ENCODE results near the gene CPEB1.

DNA sequence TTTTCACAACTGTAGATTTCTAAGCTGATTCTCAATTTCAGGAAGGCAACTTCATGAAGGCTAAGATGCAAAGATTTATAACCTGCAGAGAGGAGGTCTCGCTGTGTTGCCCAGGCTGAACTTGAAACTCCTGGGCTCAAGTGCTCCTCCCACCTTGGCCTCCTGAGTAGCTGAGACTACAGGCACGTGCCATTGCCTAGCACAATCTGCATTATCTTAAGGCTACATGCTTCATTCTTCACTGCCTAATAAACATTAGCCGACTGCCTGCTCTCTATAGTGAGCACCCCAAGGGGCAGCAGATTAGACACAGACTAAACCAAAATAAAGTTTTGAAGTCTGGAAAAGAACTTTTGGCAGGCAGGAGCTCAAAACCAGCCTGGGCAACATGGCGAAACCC lies 17.1 kb downstream of the CPEB1 start:
- TF ChIP-seq, protein P1, sequence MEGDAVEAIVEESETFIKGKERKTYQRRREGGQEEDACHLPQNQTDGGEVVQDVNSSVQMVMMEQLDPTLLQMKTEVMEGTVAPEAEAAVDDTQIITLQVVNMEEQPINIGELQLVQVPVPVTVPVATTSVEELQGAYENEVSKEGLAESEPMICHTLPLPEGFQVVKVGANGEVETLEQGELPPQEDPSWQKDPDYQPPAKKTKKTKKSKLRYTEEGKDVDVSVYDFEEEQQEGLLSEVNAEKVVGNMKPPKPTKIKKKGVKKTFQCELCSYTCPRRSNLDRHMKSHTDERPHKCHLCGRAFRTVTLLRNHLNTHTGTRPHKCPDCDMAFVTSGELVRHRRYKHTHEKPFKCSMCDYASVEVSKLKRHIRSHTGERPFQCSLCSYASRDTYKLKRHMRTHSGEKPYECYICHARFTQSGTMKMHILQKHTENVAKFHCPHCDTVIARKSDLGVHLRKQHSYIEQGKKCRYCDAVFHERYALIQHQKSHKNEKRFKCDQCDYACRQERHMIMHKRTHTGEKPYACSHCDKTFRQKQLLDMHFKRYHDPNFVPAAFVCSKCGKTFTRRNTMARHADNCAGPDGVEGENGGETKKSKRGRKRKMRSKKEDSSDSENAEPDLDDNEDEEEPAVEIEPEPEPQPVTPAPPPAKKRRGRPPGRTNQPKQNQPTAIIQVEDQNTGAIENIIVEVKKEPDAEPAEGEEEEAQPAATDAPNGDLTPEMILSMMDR (IDR thresholded peaks at IDR 0.05): no peak
- no peak for TF ChIP-seq POLR2A (IDR thresholded peaks at IDR 0.05)

Measured in esophagus squamous epithelium (tissue), 4 donors.